Measurements from ENCODE around the gene SLIT3. TPM values are rescaled to one million over a fixed set of nuclear protein-coding genes. Genes with fewer than 3 reads are reported as not detected.

SLIT3 gene
- total RNA-seq, 2 donors from 2014 or later: 67.1 to 140 TPM

GRCh38 chr5:168796593-168797580, 504.1 kb downstream of the SLIT3 start:
- intact Hi-C loops (cut with DNase I): loop anchor here in 1 of 2 donors (10.0 kb wide), 1 partner anchor 638 kb away; no protein-coding TSS in a partner anchor
- DNase-seq (ENCODE audit: low spot score): no peak

GRCh38 chr5:168796000-168796399, 504.9 kb downstream of the SLIT3 start:
- DNase-seq (ENCODE audit: low spot score): no peak
- intact Hi-C loops (cut with DNase I): loop anchor here in 1 of 2 donors (10.0 kb wide), 1 partner anchor 639 kb away; no protein-coding TSS in a partner anchor

- DNase-seq (ENCODE audit: low spot score): peak; percentile 88
- intact Hi-C loops (cut with DNase I): loop anchor here in 1 of 2 donors (10.0 kb wide), 1 partner anchor 641 kb away; no protein-coding TSS in a partner anchor
Measured at GRCh38 chr5:168793841-168794837, 506.8 kb downstream of the SLIT3 start.

- no peak for DNase-seq (ENCODE audit: low spot score)
- intact Hi-C loops (cut with DNase I): loop anchor here in 1 of 2 donors (10.0 kb wide), 1 partner anchor 642 kb away; no protein-coding TSS in a partner anchor
Measured at GRCh38 chr5:168792678-168793077, 508.3 kb downstream of the SLIT3 start.

- intact Hi-C loops (cut with DNase I): loop anchor here in 1 of 2 donors (10.0 kb wide), 1 partner anchor 644 kb away; no protein-coding TSS in a partner anchor
- no peak for DNase-seq (ENCODE audit: low spot score)
Measured at GRCh38 chr5:168790671-168791250, 510.2 kb downstream of the SLIT3 start.

- peak; percentile 88 for DNase-seq (ENCODE audit: low spot score)
- intact Hi-C loops (cut with DNase I): loop anchor here in 1 of 2 donors (10.0 kb wide), 1 partner anchor 645 kb away; no protein-coding TSS in a partner anchor
Measured at GRCh38 chr5:168790002-168790635, 510.8 kb downstream of the SLIT3 start.

- DNase-seq (ENCODE audit: low spot score): no peak
- intact Hi-C loops (cut with DNase I): no loop called here
Measured at GRCh38 chr5:168788786-168789185, 512.2 kb downstream of the SLIT3 start.

GRCh38 chr5:168788107-168788506, 512.8 kb downstream of the SLIT3 start:
- no peak for DNase-seq (ENCODE audit: low spot score)
- intact Hi-C loops (cut with DNase I): no loop called here

- no peak for DNase-seq (ENCODE audit: low spot score)
- intact Hi-C loops (cut with DNase I): no loop called here
Measured at GRCh38 chr5:168786147-168786546, 514.8 kb downstream of the SLIT3 start.

- intact Hi-C loops (cut with DNase I): no loop called here
- no peak for DNase-seq (ENCODE audit: low spot score)
Measured at GRCh38 chr5:168784454-168784853, 516.5 kb downstream of the SLIT3 start.

- intact Hi-C loops (cut with DNase I): no loop called here
- DNase-seq (ENCODE audit: low spot score): no peak
Measured at GRCh38 chr5:168781941-168782571, 518.9 kb downstream of the SLIT3 start.

- intact Hi-C loops (cut with DNase I): no loop called here
- no peak for DNase-seq (ENCODE audit: low spot score)
Measured at GRCh38 chr5:168780888-168781287, 520.1 kb downstream of the SLIT3 start.

GRCh38 chr5:168779333-168779732, 521.6 kb downstream of the SLIT3 start:
- DNase-seq (ENCODE audit: low spot score): no peak

GRCh38 chr5:168778536-168778935, 522.4 kb downstream of the SLIT3 start:
- DNase-seq (ENCODE audit: low spot score): no peak
- intact Hi-C loops (cut with DNase I): no loop called here

More at GRCh38 chr5:168779333-168779732, 521.6 kb downstream of the SLIT3 start:
- intact Hi-C loops (cut with DNase I): no loop called here

GRCh38 chr5:168777651-168778050, 523.3 kb downstream of the SLIT3 start:
- no peak for DNase-seq (ENCODE audit: low spot score)
- intact Hi-C loops (cut with DNase I): no loop called here

GRCh38 chr5:168776070-168776469, 524.9 kb downstream of the SLIT3 start:
- DNase-seq (ENCODE audit: low spot score): no peak
- intact Hi-C loops (cut with DNase I): no loop called here

GRCh38 chr5:168773226-168773625, 527.7 kb downstream of the SLIT3 start:
- no peak for DNase-seq (ENCODE audit: low spot score)
- intact Hi-C loops (cut with DNase I): no loop called here
